ENCODE measurements around the gene MC2R. TPM values are rescaled to one million over a fixed set of nuclear protein-coding genes. Genes with fewer than 3 reads are reported as not detected.

The MC2R gene
- total RNA-seq, 1 donor from 2014 or later, result not detected

DNA sequence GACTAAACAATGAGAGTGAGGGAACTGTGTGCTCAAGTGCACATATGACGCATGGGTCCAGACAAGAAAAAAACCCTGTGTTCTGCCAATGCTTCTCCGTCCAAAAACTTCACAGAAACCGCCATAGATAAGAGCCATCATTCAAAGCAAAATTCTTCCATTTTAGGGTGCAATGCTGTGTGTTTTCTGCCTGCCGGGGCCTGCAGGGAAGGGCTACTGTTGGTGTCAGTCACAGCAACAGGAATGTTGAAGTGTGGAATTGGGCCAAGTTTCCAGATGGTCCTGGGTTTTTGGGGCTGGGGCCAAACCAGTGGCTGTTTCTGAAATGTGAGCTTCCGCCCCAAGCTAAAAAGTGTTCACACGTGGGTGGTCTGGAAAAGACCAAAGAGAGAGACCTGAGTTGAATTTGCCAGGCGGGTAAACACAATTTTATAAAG, 677 bp upstream of the MC2R start:
- Histone ChIP-seq H3K36me3 (ENCODE audit: control insufficient read depth, insufficient read depth, low read length) (no peaks in the 10 kb centered on the region), H3K4me3 (ENCODE audit: low read depth, low read length) (no peak overlapping the region), H3K27me3 (ENCODE audit: control insufficient read depth, insufficient read depth, low read length) (no peaks in the 10 kb centered on the region)
- TF ChIP-seq, protein P1, sequence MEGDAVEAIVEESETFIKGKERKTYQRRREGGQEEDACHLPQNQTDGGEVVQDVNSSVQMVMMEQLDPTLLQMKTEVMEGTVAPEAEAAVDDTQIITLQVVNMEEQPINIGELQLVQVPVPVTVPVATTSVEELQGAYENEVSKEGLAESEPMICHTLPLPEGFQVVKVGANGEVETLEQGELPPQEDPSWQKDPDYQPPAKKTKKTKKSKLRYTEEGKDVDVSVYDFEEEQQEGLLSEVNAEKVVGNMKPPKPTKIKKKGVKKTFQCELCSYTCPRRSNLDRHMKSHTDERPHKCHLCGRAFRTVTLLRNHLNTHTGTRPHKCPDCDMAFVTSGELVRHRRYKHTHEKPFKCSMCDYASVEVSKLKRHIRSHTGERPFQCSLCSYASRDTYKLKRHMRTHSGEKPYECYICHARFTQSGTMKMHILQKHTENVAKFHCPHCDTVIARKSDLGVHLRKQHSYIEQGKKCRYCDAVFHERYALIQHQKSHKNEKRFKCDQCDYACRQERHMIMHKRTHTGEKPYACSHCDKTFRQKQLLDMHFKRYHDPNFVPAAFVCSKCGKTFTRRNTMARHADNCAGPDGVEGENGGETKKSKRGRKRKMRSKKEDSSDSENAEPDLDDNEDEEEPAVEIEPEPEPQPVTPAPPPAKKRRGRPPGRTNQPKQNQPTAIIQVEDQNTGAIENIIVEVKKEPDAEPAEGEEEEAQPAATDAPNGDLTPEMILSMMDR (IDR thresholded peaks at IDR 0.05; ENCODE audit: insufficient read depth, low read length, poor library complexity, severe bottlenecking), result no peak
- DNase-seq (ENCODE audit: low read depth), result no peak

- DNase-seq (ENCODE audit: low read depth), result no peak
- Histone ChIP-seq H3K36me3 (ENCODE audit: control insufficient read depth, insufficient read depth, low read length) (no peaks in the 10 kb centered on the region), H3K27me3 (ENCODE audit: control insufficient read depth, insufficient read depth, low read length) (no peaks in the 10 kb centered on the region), H3K4me3 (ENCODE audit: low read depth, low read length) (no peak overlapping the region)
- TF ChIP-seq, protein P1 (IDR thresholded peaks at IDR 0.05; ENCODE audit: insufficient read depth, low read length, poor library complexity, severe bottlenecking), result no peak
Observed at GRCh38 chr18:13914756-13915155, 580 bp downstream of the MC2R start.

- no peak for DNase-seq (ENCODE audit: low read depth)
- no peaks in the 10 kb centered on the region for H3K36me3 ChIP-seq (ENCODE audit: control insufficient read depth, insufficient read depth, low read length)
- H3K4me3 ChIP-seq (ENCODE audit: low read depth, low read length), result no peak overlapping the region
- no peaks in the 10 kb centered on the region for H3K27me3 ChIP-seq (ENCODE audit: control insufficient read depth, insufficient read depth, low read length)
- TF ChIP-seq, protein P1 (IDR thresholded peaks at IDR 0.05; ENCODE audit: insufficient read depth, low read length, poor library complexity, severe bottlenecking), result no peak
Observed at GRCh38 chr18:13914170-13914569, 1.2 kb downstream of the MC2R start.

- H3K36me3 ChIP-seq (ENCODE audit: control insufficient read depth, insufficient read depth, low read length), result no peaks in the 10 kb centered on the region
- H3K4me3 ChIP-seq (ENCODE audit: low read depth, low read length), result no peak overlapping the region
- TF ChIP-seq, protein P1 (IDR thresholded peaks at IDR 0.05; ENCODE audit: insufficient read depth, low read length, poor library complexity, severe bottlenecking), result no peak
- DNase-seq (ENCODE audit: low read depth), result no peak
- no peaks in the 10 kb centered on the region for H3K27me3 ChIP-seq (ENCODE audit: control insufficient read depth, insufficient read depth, low read length)
Observed at GRCh38 chr18:13913205-13913604, 2.1 kb downstream of the MC2R start.

- no peaks in the 10 kb centered on the region for H3K27me3 ChIP-seq (ENCODE audit: control insufficient read depth, insufficient read depth, low read length)
- H3K4me3 ChIP-seq (ENCODE audit: low read depth, low read length), result no peak overlapping the region
- H3K36me3 ChIP-seq (ENCODE audit: control insufficient read depth, insufficient read depth, low read length), result no peaks in the 10 kb centered on the region
- DNase-seq (ENCODE audit: low read depth), result no peak
- TF ChIP-seq, protein P1 (IDR thresholded peaks at IDR 0.05; ENCODE audit: insufficient read depth, low read length, poor library complexity, severe bottlenecking), result no peak
Observed at GRCh38 chr18:13912601-13913000, 2.7 kb downstream of the MC2R start.

- no peak for DNase-seq (ENCODE audit: low read depth)
- TF ChIP-seq, protein P1 (IDR thresholded peaks at IDR 0.05; ENCODE audit: insufficient read depth, low read length, poor library complexity, severe bottlenecking), result no peak
- Histone ChIP-seq H3K36me3 (ENCODE audit: control insufficient read depth, insufficient read depth, low read length) (no peaks in the 10 kb centered on the region), H3K27me3 (ENCODE audit: control insufficient read depth, insufficient read depth, low read length) (no peaks in the 10 kb centered on the region), H3K4me3 (ENCODE audit: low read depth, low read length) (no peak overlapping the region)
Observed at GRCh38 chr18:13910986-13911385, 4.3 kb downstream of the MC2R start.
